ENCODE results near the gene SRGAP2B.
"Not testable (repeated sequence)": the region's sequence is repeated elsewhere in the genome, so short reads cannot be mapped to it uniquely, and the experiment has no call there.

Gene SRGAP2B

DNA sequence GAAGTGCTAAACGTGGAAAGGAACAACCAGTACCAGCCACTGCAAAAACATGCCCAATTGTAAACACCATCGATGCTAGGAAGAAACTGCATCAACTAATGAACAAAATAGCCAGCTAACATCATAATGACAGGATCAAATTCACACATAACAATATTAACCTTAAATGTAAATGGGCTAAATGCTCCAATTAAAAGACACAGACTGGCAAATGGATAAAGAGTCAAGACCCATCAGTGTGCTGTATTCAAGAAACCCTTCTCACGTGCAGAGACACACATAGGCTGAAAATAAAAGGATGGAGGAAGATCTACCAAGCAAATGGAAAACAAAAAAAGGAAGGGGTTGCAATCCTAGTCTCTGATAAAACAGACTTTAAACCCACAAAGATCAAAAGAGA lies 128.6 kb downstream of the SRGAP2B start:
- not testable (repeated sequence) for H3K4me3 ChIP-seq (ENCODE audit: low read length); DNase-seq (ENCODE audit: low read depth, low spot score)

DNA sequence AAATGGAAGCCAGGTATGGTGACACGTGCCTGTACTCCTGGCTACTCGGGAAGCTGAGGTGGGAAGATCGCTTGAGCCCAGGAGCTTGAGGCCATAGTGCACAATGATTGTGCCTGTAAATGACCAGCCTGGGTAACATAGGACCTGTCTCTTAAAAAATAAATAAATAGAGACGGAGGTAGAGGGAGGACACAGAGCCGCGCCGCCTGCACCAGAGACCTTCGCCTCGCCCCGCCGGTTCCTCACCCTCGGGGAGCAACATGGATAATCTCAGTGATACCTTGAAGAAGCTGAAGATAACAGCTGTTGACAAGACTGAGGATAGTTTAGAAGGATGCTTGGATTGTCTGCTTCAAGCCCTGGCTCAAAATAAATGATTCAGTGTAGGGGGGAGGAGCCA lies 130.4 kb downstream of the SRGAP2B start:
- H3K4me3 ChIP-seq (ENCODE audit: low read length); DNase-seq (ENCODE audit: low read depth, low spot score): not testable (repeated sequence)

DNA sequence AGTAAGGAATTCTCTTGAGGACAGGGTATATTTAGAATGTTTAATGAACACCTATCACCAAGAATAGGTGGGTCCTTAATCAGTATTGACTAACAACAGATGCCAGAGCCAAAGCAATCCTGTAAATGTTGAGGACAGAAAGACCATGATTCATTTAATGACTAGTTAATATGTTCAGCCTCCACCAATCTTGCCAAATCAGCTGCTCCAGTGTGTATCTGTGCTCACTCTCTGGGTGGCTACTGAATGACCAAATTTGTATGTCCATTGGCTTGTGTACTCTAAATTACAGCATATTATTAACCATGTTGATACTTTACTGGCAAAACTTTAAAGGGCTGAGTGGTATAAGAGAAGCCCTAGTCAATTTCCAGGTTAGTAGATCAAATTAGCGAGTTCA lies 130.9 kb downstream of the SRGAP2B start:
- DNase-seq (ENCODE audit: low read depth, low spot score); H3K4me3 ChIP-seq (ENCODE audit: low read length): not testable (repeated sequence)

DNA sequence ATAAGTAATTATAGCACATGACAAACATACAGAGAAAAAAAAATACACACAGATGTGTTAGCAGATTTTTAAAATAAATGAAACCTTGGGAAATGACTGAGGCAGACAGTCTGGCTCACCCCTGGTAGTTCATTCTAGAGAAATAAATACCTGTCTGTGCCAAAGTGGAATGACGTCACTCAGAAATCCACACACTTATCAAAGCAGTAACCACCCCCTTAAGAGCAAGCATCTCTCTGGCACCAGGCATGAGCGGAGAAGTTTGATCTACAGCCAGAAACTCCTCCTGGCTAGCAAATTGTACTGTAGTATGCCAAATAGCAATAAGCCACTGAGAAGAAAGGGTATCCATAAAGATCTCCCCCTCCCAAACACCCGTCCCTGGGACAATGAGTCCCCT lies 131.6 kb downstream of the SRGAP2B start:
- not testable (repeated sequence) for DNase-seq (ENCODE audit: low read depth, low spot score); H3K4me3 ChIP-seq (ENCODE audit: low read length)

DNA sequence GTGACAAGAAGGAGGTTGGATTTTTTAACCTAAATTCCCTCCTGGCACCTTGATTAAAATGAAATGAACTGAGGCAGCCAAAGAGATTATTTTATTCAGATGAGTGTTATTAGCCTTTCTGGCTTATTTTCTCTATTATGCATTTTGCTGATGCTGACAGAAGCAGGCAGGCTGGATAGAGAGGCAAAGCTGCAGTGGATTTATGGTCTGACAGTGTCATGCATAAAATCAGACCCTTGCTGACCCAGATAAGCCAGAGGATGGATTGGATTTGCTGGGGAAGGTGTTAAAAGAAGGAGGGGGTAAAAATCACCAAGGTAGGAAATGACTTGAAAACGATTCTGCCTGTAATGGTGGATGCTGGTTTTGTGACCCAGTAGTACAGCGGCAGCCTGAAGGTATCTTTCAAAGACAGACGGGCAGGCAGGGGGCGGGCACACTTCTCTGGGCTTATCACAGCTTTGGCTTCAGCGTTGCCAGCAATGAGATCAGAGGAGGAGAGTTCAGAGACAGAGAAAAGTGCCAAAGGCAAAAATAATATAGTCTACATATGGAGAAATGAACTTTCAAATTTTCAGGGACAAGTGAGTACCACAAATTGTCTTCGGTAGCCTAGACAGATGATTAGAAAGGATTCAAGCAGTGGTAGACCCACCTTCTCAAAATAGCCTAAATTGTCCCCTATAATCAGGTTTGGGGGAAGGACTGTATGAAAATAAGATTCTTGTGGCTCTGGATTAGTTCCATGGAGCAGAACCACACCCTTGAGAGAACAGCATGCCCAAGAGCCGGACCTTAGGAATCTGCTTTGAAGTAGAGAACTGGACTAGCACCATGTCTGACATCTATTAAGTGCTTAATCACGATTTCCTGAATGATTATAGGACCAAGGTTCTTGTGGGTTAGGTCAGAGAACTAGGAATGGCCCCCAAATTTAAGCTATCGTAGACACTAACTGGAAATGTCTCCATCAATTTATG lies 133.2 kb downstream of the SRGAP2B start:
- not testable (repeated sequence) for H3K4me3 ChIP-seq (ENCODE audit: low read length); DNase-seq (ENCODE audit: low read depth, low spot score)

DNA sequence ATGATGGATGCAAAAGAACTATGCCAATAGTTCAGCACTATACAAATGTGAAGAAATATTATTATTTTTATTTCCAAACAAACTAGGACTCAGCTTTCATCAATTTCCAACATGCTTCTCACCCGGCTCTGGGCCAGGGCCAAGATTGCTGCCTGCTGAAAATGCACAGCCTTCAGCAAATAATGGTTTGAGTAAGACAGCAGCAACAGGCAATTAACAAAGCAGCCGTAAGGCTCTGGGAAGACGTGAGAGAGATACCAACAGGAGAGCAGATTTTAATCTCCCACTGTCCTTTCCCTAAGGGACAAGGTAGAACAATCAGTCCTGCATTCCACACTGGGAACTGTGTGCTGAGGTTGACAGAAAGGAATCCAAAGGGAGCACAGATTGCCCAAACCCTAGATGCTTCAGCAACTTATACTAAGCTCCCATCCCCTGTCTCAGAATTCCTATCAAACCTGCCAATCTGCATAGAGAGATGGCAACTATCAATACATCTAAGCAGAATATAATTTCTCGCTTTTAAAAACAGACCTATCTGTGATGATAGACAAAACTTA lies 134.1 kb downstream of the SRGAP2B start:
- not testable (repeated sequence) for H3K4me3 ChIP-seq (ENCODE audit: low read length); DNase-seq (ENCODE audit: low read depth, low spot score)

DNA sequence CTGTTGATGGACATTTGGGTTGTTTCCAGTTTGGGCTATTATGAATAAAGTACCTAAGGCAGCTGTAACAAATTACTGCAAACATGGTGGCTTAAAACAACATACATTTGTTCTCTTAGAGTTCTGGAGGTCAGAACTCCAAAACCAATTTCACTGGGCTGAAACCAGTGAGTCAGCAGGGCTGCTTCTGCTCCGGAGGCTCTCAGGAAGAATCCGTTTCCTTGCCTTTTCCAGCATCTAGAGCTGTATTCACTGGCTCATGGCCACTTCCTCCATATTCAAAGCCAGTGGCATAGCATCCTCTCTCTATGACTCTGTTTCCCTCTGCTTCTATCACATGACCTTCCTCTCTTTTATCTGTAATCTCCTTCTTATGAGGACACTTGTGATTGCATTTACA lies 146.7 kb downstream of the SRGAP2B start:
- DNase-seq (ENCODE audit: low read depth, low spot score); H3K4me3 ChIP-seq (ENCODE audit: low read length): not testable (repeated sequence)

DNA sequence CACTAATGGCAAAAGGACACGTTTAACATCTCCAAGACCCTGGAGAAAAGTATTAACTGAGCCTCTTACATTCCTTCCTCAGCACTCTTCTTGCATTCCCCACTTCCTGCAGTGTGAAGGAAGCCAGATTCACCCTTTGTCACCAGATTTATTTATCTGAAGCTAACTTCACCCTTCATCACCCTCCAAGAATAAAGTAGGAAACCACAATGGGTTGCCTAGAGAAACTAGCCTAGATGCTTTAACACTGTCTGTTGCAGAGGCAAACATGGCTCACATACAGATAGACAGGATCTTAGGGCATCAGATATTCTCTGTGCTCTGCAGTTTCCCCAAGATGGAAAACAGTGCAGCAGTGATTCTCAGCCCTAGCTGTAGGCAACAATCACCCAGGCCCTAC lies 147.6 kb downstream of the SRGAP2B start:
- not testable (repeated sequence) for H3K4me3 ChIP-seq (ENCODE audit: low read length); DNase-seq (ENCODE audit: low read depth, low spot score)

DNA sequence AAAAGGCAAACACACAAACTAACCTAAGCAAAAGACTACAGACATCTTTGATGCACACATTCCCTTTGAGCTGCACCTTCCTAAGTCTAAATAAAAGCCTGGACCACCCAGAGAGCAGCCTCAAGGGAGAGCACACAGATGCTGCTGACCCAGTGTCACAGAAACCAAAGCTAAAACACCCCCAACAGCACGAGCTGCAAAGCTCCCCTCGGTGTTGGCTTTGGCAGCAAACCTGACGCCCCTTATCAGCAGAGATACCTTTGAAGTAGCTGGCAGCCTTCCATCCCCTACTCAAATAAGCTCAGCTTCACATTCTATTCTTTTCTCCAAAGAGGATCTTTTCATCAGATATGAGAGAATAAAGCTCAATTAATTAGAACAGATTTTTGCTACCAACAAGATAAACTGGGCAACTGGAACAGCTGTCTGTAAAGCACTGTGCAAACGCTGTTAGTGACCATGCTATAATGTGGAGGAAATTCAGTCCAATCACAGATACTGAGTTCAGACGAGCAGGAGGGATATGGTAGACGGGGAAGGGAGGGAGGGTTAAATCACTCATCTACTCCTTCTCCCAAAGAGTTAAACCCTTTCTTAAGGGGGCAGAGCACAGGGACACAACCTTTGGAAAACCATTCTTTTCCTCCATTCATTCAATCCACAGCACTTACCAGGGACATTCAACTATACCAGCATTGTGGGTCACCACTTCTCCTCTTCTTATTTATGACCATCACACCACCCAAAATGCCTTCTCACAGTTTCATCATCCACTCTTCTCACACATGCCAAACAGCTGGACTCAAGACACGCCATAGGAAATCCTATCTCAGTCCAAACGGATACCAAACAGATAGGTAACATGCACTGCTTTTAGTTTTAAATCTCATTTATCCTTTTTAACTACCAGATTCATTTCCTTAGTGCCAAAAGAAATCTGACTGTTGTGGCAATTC lies 148.3 kb downstream of the SRGAP2B start:
- H3K4me3 ChIP-seq (ENCODE audit: low read length); DNase-seq (ENCODE audit: low read depth, low spot score): not testable (repeated sequence)

DNA sequence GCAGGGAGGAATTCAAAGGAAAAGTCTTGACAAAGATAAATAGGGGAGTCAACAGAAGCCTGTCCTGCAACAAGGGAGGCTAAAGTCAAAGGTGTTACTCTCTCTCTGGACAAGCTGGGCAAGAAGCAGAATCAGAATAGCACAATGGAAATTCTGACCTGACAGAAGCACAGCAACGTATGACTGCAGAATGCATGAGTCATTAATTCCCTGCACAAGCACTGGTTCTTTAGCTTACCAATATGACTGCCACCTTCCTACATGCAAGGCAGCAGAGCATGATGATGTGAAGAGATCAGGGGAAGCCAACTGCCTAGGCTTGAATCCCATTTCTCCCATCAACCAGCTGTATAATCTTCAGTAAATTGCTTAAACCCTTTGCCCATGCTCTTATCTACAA lies 153.4 kb downstream of the SRGAP2B start:
- H3K4me3 ChIP-seq (ENCODE audit: low read length); DNase-seq (ENCODE audit: low read depth, low spot score): not testable (repeated sequence)

DNA sequence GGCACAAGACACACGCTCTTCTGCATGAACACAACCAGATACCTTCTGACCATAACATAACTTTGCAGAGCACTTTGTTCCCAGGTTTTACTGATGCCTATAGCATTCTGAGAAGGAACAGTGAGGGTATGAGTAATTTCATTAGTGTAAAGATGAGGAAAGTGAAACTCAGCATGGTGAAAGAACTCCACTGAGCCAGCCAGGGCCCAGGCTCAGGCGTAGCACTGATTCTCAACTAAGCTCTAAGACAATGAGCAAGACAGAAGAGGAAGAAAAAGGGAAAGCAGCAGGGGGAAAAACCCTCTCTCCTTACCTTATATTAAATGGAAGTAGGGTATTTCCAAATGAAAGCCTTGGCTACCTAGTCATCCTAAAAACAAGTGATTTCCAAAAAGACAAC lies 155.1 kb downstream of the SRGAP2B start:
- DNase-seq (ENCODE audit: low read depth, low spot score); H3K4me3 ChIP-seq (ENCODE audit: low read length): not testable (repeated sequence)

DNA sequence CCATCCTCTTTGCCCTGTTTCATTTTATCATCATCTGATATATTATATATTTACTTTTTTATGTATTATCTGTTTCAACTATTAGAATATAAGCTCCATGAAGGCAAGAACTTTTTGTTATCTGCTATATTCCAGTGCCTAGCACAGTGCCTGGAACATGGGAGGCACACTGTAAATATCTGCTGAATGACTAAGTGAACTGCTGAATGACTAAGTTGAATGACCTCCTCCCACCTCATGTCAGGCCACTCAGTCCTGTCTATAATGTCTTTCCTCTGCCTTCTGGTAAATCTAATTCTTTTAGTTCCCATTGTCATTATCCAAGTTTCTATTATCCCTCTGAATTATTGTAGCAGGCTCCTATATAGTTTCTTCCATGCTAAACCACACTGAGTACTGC lies 156.5 kb downstream of the SRGAP2B start:
- not testable (repeated sequence) for DNase-seq (ENCODE audit: low read depth, low spot score); H3K4me3 ChIP-seq (ENCODE audit: low read length)

DNA sequence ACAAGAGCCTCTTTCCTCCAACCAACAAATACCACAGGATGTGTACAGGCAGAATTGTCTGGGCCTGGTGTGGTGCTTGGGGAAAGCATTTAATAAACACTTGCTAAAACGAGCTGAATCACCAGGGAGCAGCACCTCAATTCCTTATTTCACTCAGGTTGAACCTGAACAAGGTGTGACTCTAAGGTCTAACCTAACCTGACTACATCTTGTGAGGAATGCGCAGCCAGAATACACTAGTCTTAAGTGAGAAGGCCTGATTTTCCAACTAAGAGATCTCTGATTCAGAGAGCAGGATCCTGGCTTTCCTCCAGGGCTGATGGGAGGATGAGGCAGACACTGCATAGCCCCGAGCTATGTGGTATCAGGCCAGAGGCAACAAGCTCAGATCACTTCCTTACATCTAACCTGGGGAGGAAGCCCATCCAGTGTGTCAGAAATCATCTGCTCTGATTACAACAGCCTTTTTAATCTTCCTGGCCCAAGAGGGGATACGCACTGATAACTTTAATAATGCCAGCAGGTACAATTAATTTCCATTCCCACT lies 158.9 kb downstream of the SRGAP2B start:
- not testable (repeated sequence) for DNase-seq (ENCODE audit: low read depth, low spot score); H3K4me3 ChIP-seq (ENCODE audit: low read length)

DNA sequence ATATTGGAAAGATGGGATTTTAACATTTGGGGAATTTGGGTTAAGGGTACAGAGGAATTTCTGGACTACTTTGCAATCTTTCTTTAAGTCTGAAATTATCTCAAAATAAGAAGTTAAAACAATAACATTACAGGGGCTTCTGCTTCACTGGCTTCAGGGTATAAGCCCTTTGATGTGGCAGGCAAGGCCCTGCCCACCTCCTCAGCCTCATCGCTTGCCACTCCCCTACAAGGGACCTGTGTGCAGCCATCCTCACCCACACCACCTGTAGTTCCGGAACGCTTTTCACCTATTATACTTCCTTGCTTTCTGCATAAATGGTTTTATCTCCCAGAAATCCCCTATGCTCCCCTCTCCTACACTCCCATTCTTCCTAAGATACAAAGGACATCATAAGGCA lies 159.8 kb downstream of the SRGAP2B start:
- H3K4me3 ChIP-seq (ENCODE audit: low read length); DNase-seq (ENCODE audit: low read depth, low spot score): not testable (repeated sequence)

DNA sequence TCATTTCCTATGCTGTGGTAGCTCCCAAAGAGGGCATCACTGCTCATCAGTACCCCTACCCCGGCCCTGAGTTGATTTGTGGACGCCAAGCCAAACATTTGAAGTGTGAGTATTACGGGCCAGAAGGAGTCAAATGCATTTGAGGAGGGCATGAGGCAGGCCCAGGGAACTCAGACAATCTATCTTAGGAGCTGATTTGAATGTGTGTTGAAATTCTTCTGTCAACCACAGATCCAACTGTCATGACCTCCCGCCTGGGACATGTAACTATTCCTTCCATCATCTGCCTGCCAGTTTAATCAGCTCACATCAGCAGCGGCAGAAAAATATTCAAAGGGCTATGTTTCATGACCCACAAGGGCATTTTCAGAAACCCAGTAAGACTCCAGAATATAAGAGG lies 162.1 kb downstream of the SRGAP2B start:
- H3K4me3 ChIP-seq (ENCODE audit: low read length); DNase-seq (ENCODE audit: low read depth, low spot score): not testable (repeated sequence)

DNA sequence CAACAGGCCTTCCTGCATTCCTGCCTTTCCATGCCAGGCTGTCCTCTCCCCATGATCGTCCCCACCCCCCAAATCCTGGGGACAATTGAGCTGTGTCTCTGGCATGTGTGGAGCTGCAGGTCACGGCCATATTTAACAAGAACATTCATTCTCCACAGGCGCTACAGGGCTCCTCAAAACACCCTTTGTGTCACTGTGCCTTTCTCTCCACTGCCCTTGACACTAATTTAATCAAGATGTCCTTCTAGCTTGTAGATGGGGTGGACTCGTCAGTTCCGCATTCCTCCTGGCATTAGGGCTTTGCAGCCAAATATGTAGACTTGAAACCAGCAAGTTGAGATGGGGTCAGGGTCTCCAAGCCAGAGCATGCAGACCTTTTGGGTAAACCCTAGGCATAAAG lies 163.0 kb downstream of the SRGAP2B start:
- not testable (repeated sequence) for H3K4me3 ChIP-seq (ENCODE audit: low read length); DNase-seq (ENCODE audit: low read depth, low spot score)

DNA sequence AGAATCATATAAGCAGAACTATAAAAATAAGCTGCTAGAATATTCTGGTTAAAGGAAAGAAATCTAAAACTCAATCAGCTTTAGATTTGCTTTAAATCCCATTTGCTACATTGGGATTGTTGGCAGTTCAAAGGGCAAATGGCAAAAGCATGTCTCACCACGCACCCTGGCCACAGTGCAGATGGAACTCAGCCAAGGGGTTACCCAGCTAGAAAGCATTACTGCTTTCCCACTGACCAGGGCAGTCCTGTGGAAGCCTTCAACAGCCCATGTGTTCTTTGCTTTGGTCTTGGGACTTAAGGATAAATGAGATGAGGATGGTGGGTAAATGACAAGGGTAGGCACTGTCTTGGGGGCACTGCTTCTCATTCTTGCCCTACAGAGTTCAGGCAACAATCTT lies 163.6 kb downstream of the SRGAP2B start:
- DNase-seq (ENCODE audit: low read depth, low spot score); H3K4me3 ChIP-seq (ENCODE audit: low read length): not testable (repeated sequence)

DNA sequence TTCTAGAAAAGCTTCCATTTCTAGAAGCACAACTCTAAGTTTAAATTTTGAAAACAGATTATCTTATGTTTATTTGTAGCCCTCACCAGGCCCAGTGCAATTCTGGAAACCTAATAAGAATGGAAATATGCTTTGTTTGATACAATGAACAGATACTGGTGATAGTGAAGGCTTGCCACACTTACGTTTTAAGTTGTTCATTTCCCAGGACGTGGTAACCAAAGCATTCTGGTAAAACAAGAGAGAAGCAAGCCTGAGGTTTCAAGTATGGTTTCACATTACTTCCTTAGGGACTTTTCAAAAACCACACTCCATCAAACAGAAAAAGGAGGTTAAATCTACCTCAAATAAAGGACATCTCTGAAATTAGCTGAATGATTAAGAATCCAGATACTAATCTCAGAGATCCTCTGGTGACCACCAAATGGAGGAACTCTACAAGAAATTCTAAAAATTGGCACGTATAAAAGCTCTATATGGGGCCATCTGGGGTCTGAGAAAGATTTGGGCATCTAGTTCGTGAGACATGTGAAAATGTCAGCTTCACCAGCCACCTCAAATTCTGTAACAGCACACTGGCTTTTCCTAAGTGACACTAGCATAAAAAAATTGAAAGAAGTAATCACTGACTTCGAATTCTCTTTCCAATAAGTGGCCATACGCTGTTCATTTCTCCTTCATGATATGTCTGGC lies 164.9 kb downstream of the SRGAP2B start:
- DNase-seq (ENCODE audit: low read depth, low spot score); H3K4me3 ChIP-seq (ENCODE audit: low read length): not testable (repeated sequence)
